ENCODE measurements around the gene SLC49A4. TPM values are rescaled to one million over a fixed set of nuclear protein-coding genes. Genes with fewer than 3 reads are reported as not detected.

The SLC49A4 gene
- total RNA-seq, 1 experiment from 2014 or later = 11.3 TPM

DNA sequence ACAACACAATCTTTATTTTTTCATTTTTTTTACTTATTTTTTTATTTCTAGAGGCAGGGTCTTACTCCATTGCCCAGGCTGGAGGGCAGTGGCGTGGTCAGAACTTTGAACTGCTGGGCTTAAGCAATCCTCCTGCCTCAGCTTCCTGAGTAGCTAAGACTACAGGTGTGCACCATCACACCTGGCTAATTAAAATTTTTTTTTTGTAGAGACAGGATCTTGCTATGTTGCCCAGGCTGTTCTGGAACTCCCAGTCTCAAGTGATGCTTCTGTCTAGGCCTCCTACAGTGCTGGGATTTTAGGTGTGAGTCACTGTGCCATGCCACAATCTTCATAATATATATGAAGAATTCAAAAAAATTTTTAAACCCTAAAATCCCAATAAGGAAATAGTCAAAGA is 22.0 kb upstream of the SLC49A4 start:
- Histone ChIP-seq H3K4me2 (ENCODE audit: low read length) (no peak overlapping the region), H3K27me3 (ENCODE audit: insufficient read depth, low read length) (no peaks in the 10 kb centered on the region), H3K9ac (ENCODE audit: low read length) (no peak overlapping the region), H3K4me1 (ENCODE audit: control insufficient read depth in 1 of 2, insufficient read depth in 2 of 2, low read length in 2 of 2) (no peaks in the 10 kb centered on the region), H3K36me3 (ENCODE audit: control insufficient read depth in 1 of 2, insufficient read depth in 2 of 2, low read length in 2 of 2) (no peaks in the 10 kb centered on the region), H2AFZ (ENCODE audit: low read depth, low read length, poor library complexity, severe bottlenecking) (no peak overlapping the region), H3K4me3 (replicated peaks in 1 of 2; ENCODE audit: low read depth in 1 of 2, low read length in 2 of 2) (no peak overlapping the region), H4K20me1 (ENCODE audit: insufficient read depth) (no peaks in the 10 kb centered on the region), H3K79me2 (ENCODE audit: insufficient read depth, low read length) (no peaks in the 10 kb centered on the region), H3K9me3 (ENCODE audit: control insufficient read depth in 1 of 2, insufficient read depth in 1 of 2, low read depth in 1 of 2, low read length in 2 of 2) (no peaks in the 10 kb centered on the region), H3K27ac (ENCODE audit: low read depth, low read length) (no peak overlapping the region), H3K9me2 (ENCODE audit: insufficient read depth) (no peaks in the 10 kb centered on the region)
- ChIA-PET POLR2A (no interaction called here), RAD21 (ENCODE audit: low non-redundant PET in 1 of 2, low total read pairs in 2 of 2, uncharacterized antibody in 2 of 2, unreplicated experiment in 2 of 2) (no interaction called here), CTCF (interaction anchor here (1.1 kb wide), 1 partner anchor 18 kb away, joined by 8 read pairs; no protein-coding TSS in a partner anchor)
- DNase-seq (ENCODE audit: low read depth, low spot score) = no peak
- intact Hi-C loops (cut with micrococcal nuclease) = no loop called here
- no TSS peak for BruUV-seq (replicated peaks)
- TF ChIP-seq CBX3 (IDR thresholded peaks at IDR 0.05; ENCODE audit: low read depth) (no peak), FOSL1 (IDR thresholded peaks at IDR 0.05; ENCODE audit: low read depth) (no peak), ZNF274 (IDR thresholded peaks at IDR 0.05; ENCODE audit: low read depth, low read length) (no peak), POLR2A (IDR thresholded peaks at IDR 0.05; ENCODE audit: borderline replicate concordance, extremely low read depth, insufficient read depth, insufficient read length) (no peak), POLR2AphosphoS5 (IDR thresholded peaks at IDR 0.05; ENCODE audit: low read depth, low read length) (no peak), JUND (IDR thresholded peaks at IDR 0.05) (no peak), CEBPB (IDR thresholded peaks at IDR 0.05; ENCODE audit: low read depth) (no peak), ELF1 (IDR thresholded peaks at IDR 0.05; ENCODE audit: borderline replicate concordance, low read depth) (no peak), SP1 (IDR thresholded peaks at IDR 0.05; ENCODE audit: low read depth) (no peak), EGR1 (IDR thresholded peaks at IDR 0.05; ENCODE audit: low read depth) (no peak), ZFX (IDR thresholded peaks at IDR 0.05) (no peak)
- TF ChIP-seq, protein P1, sequence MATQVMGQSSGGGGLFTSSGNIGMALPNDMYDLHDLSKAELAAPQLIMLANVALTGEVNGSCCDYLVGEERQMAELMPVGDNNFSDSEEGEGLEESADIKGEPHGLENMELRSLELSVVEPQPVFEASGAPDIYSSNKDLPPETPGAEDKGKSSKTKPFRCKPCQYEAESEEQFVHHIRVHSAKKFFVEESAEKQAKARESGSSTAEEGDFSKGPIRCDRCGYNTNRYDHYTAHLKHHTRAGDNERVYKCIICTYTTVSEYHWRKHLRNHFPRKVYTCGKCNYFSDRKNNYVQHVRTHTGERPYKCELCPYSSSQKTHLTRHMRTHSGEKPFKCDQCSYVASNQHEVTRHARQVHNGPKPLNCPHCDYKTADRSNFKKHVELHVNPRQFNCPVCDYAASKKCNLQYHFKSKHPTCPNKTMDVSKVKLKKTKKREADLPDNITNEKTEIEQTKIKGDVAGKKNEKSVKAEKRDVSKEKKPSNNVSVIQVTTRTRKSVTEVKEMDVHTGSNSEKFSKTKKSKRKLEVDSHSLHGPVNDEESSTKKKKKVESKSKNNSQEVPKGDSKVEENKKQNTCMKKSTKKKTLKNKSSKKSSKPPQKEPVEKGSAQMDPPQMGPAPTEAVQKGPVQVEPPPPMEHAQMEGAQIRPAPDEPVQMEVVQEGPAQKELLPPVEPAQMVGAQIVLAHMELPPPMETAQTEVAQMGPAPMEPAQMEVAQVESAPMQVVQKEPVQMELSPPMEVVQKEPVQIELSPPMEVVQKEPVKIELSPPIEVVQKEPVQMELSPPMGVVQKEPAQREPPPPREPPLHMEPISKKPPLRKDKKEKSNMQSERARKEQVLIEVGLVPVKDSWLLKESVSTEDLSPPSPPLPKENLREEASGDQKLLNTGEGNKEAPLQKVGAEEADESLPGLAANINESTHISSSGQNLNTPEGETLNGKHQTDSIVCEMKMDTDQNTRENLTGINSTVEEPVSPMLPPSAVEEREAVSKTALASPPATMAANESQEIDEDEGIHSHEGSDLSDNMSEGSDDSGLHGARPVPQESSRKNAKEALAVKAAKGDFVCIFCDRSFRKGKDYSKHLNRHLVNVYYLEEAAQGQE (IDR thresholded peaks at IDR 0.05; ENCODE audit: low read depth) = no peak
- TF ChIP-seq, protein P2, sequence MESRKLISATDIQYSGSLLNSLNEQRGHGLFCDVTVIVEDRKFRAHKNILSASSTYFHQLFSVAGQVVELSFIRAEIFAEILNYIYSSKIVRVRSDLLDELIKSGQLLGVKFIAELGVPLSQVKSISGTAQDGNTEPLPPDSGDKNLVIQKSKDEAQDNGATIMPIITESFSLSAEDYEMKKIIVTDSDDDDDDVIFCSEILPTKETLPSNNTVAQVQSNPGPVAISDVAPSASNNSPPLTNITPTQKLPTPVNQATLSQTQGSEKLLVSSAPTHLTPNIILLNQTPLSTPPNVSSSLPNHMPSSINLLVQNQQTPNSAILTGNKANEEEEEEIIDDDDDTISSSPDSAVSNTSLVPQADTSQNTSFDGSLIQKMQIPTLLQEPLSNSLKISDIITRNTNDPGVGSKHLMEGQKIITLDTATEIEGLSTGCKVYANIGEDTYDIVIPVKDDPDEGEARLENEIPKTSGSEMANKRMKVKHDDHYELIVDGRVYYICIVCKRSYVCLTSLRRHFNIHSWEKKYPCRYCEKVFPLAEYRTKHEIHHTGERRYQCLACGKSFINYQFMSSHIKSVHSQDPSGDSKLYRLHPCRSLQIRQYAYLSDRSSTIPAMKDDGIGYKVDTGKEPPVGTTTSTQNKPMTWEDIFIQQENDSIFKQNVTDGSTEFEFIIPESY (IDR thresholded peaks at IDR 0.05; ENCODE audit: extremely low read depth, insufficient replicate concordance, low read length) = no peak
- TF ChIP-seq, protein P3, sequence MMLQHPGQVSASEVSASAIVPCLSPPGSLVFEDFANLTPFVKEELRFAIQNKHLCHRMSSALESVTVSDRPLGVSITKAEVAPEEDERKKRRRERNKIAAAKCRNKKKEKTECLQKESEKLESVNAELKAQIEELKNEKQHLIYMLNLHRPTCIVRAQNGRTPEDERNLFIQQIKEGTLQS (IDR thresholded peaks at IDR 0.05) = no peak
- TF ChIP-seq, protein P4, sequence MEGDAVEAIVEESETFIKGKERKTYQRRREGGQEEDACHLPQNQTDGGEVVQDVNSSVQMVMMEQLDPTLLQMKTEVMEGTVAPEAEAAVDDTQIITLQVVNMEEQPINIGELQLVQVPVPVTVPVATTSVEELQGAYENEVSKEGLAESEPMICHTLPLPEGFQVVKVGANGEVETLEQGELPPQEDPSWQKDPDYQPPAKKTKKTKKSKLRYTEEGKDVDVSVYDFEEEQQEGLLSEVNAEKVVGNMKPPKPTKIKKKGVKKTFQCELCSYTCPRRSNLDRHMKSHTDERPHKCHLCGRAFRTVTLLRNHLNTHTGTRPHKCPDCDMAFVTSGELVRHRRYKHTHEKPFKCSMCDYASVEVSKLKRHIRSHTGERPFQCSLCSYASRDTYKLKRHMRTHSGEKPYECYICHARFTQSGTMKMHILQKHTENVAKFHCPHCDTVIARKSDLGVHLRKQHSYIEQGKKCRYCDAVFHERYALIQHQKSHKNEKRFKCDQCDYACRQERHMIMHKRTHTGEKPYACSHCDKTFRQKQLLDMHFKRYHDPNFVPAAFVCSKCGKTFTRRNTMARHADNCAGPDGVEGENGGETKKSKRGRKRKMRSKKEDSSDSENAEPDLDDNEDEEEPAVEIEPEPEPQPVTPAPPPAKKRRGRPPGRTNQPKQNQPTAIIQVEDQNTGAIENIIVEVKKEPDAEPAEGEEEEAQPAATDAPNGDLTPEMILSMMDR (IDR thresholded peaks at IDR 0.05 in 2 of 3, conservative IDR thresholded peaks at IDR 0.05 in 1 of 3; ENCODE audit: borderline replicate concordance in 1 of 3, insufficient read depth in 1 of 3, low read depth in 2 of 3, low read length in 2 of 3) = no peak
- TF ChIP-seq, protein P5, sequence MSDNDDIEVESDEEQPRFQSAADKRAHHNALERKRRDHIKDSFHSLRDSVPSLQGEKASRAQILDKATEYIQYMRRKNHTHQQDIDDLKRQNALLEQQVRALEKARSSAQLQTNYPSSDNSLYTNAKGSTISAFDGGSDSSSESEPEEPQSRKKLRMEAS (IDR thresholded peaks at IDR 0.05) = no peak
- ATAC-seq = no peak
